ENCODE measurements around the gene MGAT4A. TPM values are rescaled to one million over a fixed set of nuclear protein-coding genes. Genes with fewer than 3 reads are reported as not detected.

The MGAT4A gene
- total and polyA plus RNA-seq, 2 of the 8 experiments (the other 6 are each of a cell fraction or from before 2014, with no cell fraction given) = 1.4 to 7.7 TPM

DNA sequence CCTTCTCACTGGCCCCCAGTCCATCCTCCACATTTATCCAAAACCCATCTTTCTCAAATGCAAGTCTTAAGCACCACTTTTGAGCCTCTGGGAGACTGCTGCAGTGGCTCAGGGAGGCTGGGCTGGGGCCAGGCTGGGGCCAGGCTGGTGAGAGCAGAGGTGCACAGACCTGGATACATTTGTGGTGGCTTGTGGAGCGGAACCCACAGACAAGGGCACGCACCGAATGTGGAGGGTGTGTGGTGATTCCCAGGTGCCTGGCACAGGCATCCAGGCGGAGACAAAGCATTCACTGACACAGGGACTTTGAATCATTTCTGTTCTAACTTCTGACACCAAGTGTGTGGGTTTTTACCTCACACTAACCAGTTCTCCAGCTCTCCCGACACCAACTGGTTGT, 42.2 kb upstream of the MGAT4A start (continued):
- TF ChIP-seq, protein P1, sequence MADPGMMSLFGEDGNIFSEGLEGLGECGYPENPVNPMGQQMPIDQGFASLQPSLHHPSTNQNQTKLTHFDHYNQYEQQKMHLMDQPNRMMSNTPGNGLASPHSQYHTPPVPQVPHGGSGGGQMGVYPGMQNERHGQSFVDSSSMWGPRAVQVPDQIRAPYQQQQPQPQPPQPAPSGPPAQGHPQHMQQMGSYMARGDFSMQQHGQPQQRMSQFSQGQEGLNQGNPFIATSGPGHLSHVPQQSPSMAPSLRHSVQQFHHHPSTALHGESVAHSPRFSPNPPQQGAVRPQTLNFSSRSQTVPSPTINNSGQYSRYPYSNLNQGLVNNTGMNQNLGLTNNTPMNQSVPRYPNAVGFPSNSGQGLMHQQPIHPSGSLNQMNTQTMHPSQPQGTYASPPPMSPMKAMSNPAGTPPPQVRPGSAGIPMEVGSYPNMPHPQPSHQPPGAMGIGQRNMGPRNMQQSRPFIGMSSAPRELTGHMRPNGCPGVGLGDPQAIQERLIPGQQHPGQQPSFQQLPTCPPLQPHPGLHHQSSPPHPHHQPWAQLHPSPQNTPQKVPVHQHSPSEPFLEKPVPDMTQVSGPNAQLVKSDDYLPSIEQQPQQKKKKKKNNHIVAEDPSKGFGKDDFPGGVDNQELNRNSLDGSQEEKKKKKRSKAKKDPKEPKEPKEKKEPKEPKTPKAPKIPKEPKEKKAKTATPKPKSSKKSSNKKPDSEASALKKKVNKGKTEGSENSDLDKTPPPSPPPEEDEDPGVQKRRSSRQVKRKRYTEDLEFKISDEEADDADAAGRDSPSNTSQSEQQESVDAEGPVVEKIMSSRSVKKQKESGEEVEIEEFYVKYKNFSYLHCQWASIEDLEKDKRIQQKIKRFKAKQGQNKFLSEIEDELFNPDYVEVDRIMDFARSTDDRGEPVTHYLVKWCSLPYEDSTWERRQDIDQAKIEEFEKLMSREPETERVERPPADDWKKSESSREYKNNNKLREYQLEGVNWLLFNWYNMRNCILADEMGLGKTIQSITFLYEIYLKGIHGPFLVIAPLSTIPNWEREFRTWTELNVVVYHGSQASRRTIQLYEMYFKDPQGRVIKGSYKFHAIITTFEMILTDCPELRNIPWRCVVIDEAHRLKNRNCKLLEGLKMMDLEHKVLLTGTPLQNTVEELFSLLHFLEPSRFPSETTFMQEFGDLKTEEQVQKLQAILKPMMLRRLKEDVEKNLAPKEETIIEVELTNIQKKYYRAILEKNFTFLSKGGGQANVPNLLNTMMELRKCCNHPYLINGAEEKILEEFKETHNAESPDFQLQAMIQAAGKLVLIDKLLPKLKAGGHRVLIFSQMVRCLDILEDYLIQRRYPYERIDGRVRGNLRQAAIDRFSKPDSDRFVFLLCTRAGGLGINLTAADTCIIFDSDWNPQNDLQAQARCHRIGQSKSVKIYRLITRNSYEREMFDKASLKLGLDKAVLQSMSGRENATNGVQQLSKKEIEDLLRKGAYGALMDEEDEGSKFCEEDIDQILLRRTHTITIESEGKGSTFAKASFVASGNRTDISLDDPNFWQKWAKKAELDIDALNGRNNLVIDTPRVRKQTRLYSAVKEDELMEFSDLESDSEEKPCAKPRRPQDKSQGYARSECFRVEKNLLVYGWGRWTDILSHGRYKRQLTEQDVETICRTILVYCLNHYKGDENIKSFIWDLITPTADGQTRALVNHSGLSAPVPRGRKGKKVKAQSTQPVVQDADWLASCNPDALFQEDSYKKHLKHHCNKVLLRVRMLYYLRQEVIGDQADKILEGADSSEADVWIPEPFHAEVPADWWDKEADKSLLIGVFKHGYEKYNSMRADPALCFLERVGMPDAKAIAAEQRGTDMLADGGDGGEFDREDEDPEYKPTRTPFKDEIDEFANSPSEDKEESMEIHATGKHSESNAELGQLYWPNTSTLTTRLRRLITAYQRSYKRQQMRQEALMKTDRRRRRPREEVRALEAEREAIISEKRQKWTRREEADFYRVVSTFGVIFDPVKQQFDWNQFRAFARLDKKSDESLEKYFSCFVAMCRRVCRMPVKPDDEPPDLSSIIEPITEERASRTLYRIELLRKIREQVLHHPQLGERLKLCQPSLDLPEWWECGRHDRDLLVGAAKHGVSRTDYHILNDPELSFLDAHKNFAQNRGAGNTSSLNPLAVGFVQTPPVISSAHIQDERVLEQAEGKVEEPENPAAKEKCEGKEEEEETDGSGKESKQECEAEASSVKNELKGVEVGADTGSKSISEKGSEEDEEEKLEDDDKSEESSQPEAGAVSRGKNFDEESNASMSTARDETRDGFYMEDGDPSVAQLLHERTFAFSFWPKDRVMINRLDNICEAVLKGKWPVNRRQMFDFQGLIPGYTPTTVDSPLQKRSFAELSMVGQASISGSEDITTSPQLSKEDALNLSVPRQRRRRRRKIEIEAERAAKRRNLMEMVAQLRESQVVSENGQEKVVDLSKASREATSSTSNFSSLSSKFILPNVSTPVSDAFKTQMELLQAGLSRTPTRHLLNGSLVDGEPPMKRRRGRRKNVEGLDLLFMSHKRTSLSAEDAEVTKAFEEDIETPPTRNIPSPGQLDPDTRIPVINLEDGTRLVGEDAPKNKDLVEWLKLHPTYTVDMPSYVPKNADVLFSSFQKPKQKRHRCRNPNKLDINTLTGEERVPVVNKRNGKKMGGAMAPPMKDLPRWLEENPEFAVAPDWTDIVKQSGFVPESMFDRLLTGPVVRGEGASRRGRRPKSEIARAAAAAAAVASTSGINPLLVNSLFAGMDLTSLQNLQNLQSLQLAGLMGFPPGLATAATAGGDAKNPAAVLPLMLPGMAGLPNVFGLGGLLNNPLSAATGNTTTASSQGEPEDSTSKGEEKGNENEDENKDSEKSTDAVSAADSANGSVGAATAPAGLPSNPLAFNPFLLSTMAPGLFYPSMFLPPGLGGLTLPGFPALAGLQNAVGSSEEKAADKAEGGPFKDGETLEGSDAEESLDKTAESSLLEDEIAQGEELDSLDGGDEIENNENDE (IDR thresholded peaks at IDR 0.05; ENCODE audit: insufficient replicate concordance, low read length) = no peak
- TF ChIP-seq HDAC6 (IDR thresholded peaks at IDR 0.05; ENCODE audit: low read depth, low read length) (no peak), HDAC2 (IDR thresholded peaks at IDR 0.05; ENCODE audit: borderline replicate concordance in 1 of 2, low read depth in 2 of 2, low read length in 2 of 2) (no peak), CTBP2 (IDR thresholded peaks at IDR 0.05; ENCODE audit: borderline replicate concordance, insufficient read depth, insufficient read length, low read length) (no peak), SIN3A (conservative IDR thresholded peaks at IDR 0.05 in 1 of 2, IDR thresholded peaks at IDR 0.05 in 1 of 2; ENCODE audit: low read depth in 1 of 2, low read length in 2 of 2) (no peak), NRF1 (IDR thresholded peaks at IDR 0.05; ENCODE audit: low read depth, low read length) (no peak), MAFK (IDR thresholded peaks at IDR 0.05; ENCODE audit: low read depth, low read length) (no peak), KDM1A (IDR thresholded peaks at IDR 0.05; ENCODE audit: borderline replicate concordance, low read length) (no peak), BRCA1 (IDR thresholded peaks at IDR 0.05; ENCODE audit: low read depth, low read length) (no peak), TAF1 (IDR thresholded peaks at IDR 0.05; ENCODE audit: low read depth, low read length) (no peak), SIX5 (IDR thresholded peaks at IDR 0.05; ENCODE audit: low read depth, low read length) (no peak)

All from H1 (cell line).